Prostate gland (tissue), 2 donors: ENCODE measurements around the gene PMM2.

Experiments
- CTCF ChIP-seq, 4 experiments: fragments of 200-600 bp in 2 of 4; fragments of 450-650 bp in 2 of 4; sonication (generic) in 2 of 4; IDR thresholded peaks; 1 replicate in 3 of 4; 2 replicates in 1 of 4; pipeline ENCODE4 v1.5.1; 2016 to 2019; ENCODE audit warnings: antibody characterized with exemption in 4 of 4, mild to moderate bottlenecking in 2 of 4, moderate library complexity in 2 of 4
- POLR2A ChIP-seq: fragments of 450-650 bp; IDR thresholded peaks from one replicate; pipeline ENCODE4 v1.6.1; 2016; ENCODE audit warnings: antibody characterized with exemption, mild to moderate bottlenecking
- POLR2AphosphoS5 ChIP-seq: sonication (generic); formaldehyde crosslinking; IDR thresholded peaks from one replicate; pipeline ENCODE4 v1.6.1; 2017; ENCODE audit warnings: antibody characterized with exemption

GRCh38 chr16:8795091-8795490, 2.5 kb upstream of the PMM2 start:
- TF ChIP-seq CTCF (IDR thresholded peaks at IDR 0.05), result no peak
- no peak for TF ChIP-seq POLR2AphosphoS5
- TF ChIP-seq POLR2A, result no peak
